GM20000 (cell line): ENCODE data around the gene TMEM26.
"Not testable (repeated sequence)": the region's sequence is repeated elsewhere in the genome, so short reads cannot be mapped to it uniquely, and the experiment has no call there.

Experiments
- DNase-seq: peaks from one replicate; pipeline ENCODE4 v3.0.0; 2012; ENCODE audit warnings: low spot score
- CTCF ChIP-seq: IDR thresholded peaks from 2 replicates; pipeline ENCODE4 v1.5.1; 2012; ENCODE audit warnings: mild to moderate bottlenecking, control low read depth; ENCODE audit errors: extremely low read depth, missing control alignments

The TMEM26 gene

GRCh38 chr10:61399406-61399805 is 53.8 kb downstream of the TMEM26 start:
- no peak for TF ChIP-seq CTCF
- DNase-seq: no peak

- TF ChIP-seq CTCF: no peak
- DNase-seq: no peak
These were observed 54.6 kb downstream of the TMEM26 start for GRCh38 chr10:61398366-61399129.

GRCh38 chr10:61397175-61397986 is 55.8 kb downstream of the TMEM26 start:
- no peak for DNase-seq
- no peak for TF ChIP-seq CTCF

- DNase-seq: no peak
- no peak for TF ChIP-seq CTCF
These were observed 61.9 kb downstream of the TMEM26 start for GRCh38 chr10:61391281-61391680.

- DNase-seq: no peak
- no peak for TF ChIP-seq CTCF
These were observed 62.3 kb downstream of the TMEM26 start for GRCh38 chr10:61390851-61391250.

- TF ChIP-seq CTCF: no peak
- DNase-seq: no peak
These were observed 63.3 kb downstream of the TMEM26 start for GRCh38 chr10:61389887-61390286.

GRCh38 chr10:61388986-61389385 is 64.2 kb downstream of the TMEM26 start:
- DNase-seq: not testable (repeated sequence)
